Measurements from ENCODE around the gene ASB10. TPM values are rescaled to one million over a fixed set of nuclear protein-coding genes. Genes with fewer than 3 reads are reported as not detected.

Gene ASB10, protein sequence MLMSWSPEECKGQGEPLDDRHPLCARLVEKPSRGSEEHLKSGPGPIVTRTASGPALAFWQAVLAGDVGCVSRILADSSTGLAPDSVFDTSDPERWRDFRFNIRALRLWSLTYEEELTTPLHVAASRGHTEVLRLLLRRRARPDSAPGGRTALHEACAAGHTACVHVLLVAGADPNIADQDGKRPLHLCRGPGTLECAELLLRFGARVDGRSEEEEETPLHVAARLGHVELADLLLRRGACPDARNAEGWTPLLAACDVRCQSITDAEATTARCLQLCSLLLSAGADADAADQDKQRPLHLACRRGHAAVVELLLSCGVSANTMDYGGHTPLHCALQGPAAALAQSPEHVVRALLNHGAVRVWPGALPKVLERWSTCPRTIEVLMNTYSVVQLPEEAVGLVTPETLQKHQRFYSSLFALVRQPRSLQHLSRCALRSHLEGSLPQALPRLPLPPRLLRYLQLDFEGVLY
- not detected in 2 replicates for polyA plus RNA-seq (2013)

DNA sequence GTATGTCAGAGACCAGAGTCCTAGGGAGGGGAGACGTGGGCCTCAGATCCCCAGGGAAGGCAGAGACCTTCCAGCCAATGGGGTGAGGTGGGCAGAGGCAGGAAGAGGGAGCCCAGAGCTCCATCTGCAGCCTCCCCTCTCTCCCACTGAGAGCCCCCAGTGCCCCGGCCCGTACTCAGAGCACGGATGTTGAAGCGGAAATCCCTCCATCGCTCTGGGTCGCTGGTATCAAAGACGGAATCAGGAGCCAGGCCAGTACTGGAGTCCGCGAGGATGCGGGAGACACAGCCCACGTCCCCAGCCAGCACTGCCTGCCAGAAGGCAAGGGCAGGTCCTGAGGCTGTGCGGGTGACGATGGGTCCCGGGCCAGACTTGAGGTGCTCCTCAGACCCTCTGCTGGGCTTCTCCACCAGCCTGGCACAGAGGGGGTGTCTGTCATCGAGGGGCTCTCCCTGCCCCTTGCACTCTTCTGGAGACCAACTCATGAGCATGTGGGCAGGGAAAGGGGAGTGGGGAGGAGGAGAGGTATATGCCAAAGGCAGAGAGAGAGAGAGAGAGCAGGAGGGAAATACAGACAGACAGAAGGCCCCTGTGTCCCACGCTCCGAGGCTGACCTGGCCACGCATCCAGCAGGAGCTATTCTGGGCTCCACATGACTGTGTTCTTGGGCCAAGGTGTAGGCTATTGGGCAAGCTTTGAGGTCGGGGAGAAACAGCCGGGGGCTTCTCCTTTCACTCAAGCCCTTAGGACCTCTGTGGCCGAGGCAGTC, at the start of gene ASB10:
TSS of gene ASB10 (minus strand) at position 611 of the 769 bp plus-strand sequence. CDS start at position 491, 120 bp downstream.
- Histone ChIP-seq H2BK5ac (ENCODE audit: low read depth, low read length, poor library complexity) (no peak within 1 kb of the TSS), H3K27ac (ENCODE audit: low read depth, low read length) (no peak within 1 kb of the TSS), H2BK12ac (ENCODE audit: low read length) (no peak within 1 kb of the TSS), H3K36me3 (ENCODE audit: control insufficient read depth in 1 of 2, insufficient read depth in 2 of 2, low read length in 2 of 2) (no peaks in the 10 kb centered on the region), H4K91ac (ENCODE audit: low read depth, low read length) (no peak within 1 kb of the TSS), H4K8ac (ENCODE audit: low read depth, low read length) (no peak within 1 kb of the TSS), H3K9me3 (ENCODE audit: insufficient read depth, low read depth, low read length) (no peaks in the 10 kb centered on the region), H3K18ac (ENCODE audit: low read length) (no peak within 1 kb of the TSS), H3K27me3 (ENCODE audit: insufficient read depth, low read length) (no peaks in the 10 kb centered on the region), H3K4ac (ENCODE audit: low read depth, low read length) (no peak within 1 kb of the TSS), H2BK120ac (ENCODE audit: insufficient read depth, low read length, poor library complexity) (no peak within 1 kb of the TSS), H3K79me1 (ENCODE audit: low read length) (no peaks in the 10 kb centered on the region), H4K12ac (ENCODE audit: low read depth, low read length) (no peak within 1 kb of the TSS), H2AK5ac (ENCODE audit: low read length) (no peak within 1 kb of the TSS), H3K23ac (ENCODE audit: low read length) (no peak within 1 kb of the TSS), H3K9ac (ENCODE audit: low read length) (no peak within 1 kb of the TSS), H2AFZ (ENCODE audit: insufficient read depth, low read length, poor library complexity) (no peak within 1 kb of the TSS), H3K79me2 (ENCODE audit: control insufficient read depth, insufficient read depth, low read length, poor library complexity) (no peaks in the 10 kb centered on the region), H3K4me1 (ENCODE audit: control insufficient read depth in 1 of 2, insufficient read depth in 2 of 2, low read length in 2 of 2) (no peaks in the 10 kb centered on the region), H3K4me3 (ENCODE audit: low read depth, low read length) (no peak within 1 kb of the TSS), H3K14ac (ENCODE audit: low read length) (no peak within 1 kb of the TSS), H3K4me2 (ENCODE audit: low read length) (no peak within 1 kb of the TSS)
- WGBS (ENCODE audit: extremely low coverage, insufficient coverage, insufficient read length): no CpG with 5 or more reads among the region's 22 CpGs
- DNase-seq: no peak

DNA sequence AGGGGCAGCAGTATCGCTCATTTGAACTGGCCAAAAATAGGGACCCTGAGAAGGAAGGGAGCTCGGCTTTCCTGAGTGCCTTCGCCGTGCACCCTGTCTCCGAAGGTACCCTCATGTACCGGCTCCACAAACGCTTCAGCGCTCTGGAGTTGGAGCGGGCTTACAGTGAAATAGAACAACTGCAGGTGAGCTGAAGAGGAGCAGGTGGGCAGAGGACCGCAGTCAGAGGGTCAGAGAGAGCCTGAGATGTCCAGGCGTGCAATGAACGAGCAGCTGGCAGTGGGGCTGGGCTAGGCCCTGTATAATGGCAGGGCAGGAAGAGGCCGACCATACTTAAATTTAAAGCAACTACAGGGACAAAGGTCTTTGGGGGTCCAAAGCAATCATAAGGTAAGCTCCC, 49.4 kb upstream of the ASB10 start:
- Histone ChIP-seq H2BK12ac (ENCODE audit: low read length) (no peak overlapping the region), H3K18ac (ENCODE audit: low read length) (no peak overlapping the region), H3K14ac (ENCODE audit: low read length) (no peak overlapping the region), H3K36me3 (ENCODE audit: control insufficient read depth in 1 of 2, insufficient read depth in 2 of 2, low read length in 2 of 2) (peaks cover 54 to 56% of the 10 kb centered on the region in 2 experiments), H4K8ac (ENCODE audit: low read depth, low read length) (no peak overlapping the region), H4K91ac (ENCODE audit: low read depth, low read length) (no peak overlapping the region), H4K12ac (ENCODE audit: low read depth, low read length) (no peak overlapping the region), H3K4ac (ENCODE audit: low read depth, low read length) (no peak overlapping the region), H3K23ac (ENCODE audit: low read length) (no peak overlapping the region), H3K79me1 (ENCODE audit: low read length) (peaks cover 6% of the 10 kb centered on the region), H3K4me1 (ENCODE audit: control insufficient read depth in 1 of 2, insufficient read depth in 2 of 2, low read length in 2 of 2) (peaks cover 4 to 10% of the 10 kb centered on the region in 2 experiments), H2BK120ac (ENCODE audit: insufficient read depth, low read length, poor library complexity) (no peak overlapping the region), H3K27ac (ENCODE audit: low read depth, low read length) (no peak overlapping the region), H3K79me2 (ENCODE audit: control insufficient read depth, insufficient read depth, low read length, poor library complexity) (peaks cover 11% of the 10 kb centered on the region), H2BK5ac (ENCODE audit: low read depth, low read length, poor library complexity) (no peak overlapping the region), H3K4me2 (ENCODE audit: low read length) (no peak overlapping the region), H2AFZ (ENCODE audit: insufficient read depth, low read length, poor library complexity) (no peak overlapping the region), H3K4me3 (ENCODE audit: low read depth, low read length) (no peak overlapping the region), H3K27me3 (ENCODE audit: insufficient read depth, low read length) (no peaks in the 10 kb centered on the region), H3K9me3 (ENCODE audit: insufficient read depth, low read depth, low read length) (peaks cover 4% of the 10 kb centered on the region), H3K9ac (ENCODE audit: low read length) (no peak overlapping the region), H2AK5ac (ENCODE audit: low read length) (no peak overlapping the region)
- no peak for DNase-seq
- WGBS (ENCODE audit: extremely low coverage, insufficient coverage, insufficient read length): no CpG with 5 or more reads among the region's 13 CpGs

DNA sequence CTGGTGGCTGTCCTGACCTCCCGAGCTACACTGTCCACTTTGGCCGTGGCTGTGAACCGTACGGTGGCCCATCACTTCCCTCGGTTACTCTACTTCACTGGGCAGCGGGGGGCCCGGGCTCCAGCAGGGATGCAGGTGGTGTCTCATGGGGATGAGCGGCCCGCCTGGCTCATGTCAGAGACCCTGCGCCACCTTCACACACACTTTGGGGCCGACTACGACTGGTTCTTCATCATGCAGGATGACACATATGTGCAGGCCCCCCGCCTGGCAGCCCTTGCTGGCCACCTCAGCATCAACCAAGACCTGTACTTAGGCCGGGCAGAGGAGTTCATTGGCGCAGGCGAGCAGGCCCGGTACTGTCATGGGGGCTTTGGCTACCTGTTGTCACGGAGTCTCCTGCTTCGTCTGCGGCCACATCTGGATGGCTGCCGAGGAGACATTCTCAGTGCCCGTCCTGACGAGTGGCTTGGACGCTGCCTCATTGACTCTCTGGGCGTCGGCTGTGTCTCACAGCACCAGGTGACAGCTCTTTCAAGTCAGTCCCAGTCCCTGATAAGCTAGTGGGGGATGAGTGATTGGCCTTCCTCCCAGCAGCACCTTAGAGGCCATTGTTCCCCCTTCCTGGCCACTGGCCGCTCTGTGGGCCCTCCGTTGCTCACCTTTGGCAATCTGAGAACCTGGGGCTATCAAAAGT, 48.2 kb upstream of the ASB10 start:
- H2AK5ac ChIP-seq (ENCODE audit: low read length): no peak overlapping the region
- H3K9ac ChIP-seq (ENCODE audit: low read length): no peak overlapping the region
- no CpG with 5 or more reads among the region's 28 CpGs for WGBS (ENCODE audit: extremely low coverage, insufficient coverage, insufficient read length)
- peaks cover 11% of the 10 kb centered on the region for H3K79me2 ChIP-seq (ENCODE audit: control insufficient read depth, insufficient read depth, low read length, poor library complexity)
- H3K23ac ChIP-seq (ENCODE audit: low read length): no peak overlapping the region
- no peak overlapping the region for H3K4me2 ChIP-seq (ENCODE audit: low read length)
- peaks cover 6% of the 10 kb centered on the region for H3K79me1 ChIP-seq (ENCODE audit: low read length)
- H3K4me3 ChIP-seq (ENCODE audit: low read depth, low read length): peak overlapping the region; percentile 6
- H2BK120ac ChIP-seq (ENCODE audit: insufficient read depth, low read length, poor library complexity): no peak overlapping the region
- no peak overlapping the region for H4K8ac ChIP-seq (ENCODE audit: low read depth, low read length)
- H3K18ac ChIP-seq (ENCODE audit: low read length): no peak overlapping the region
- H4K12ac ChIP-seq (ENCODE audit: low read depth, low read length): no peak overlapping the region
- H2BK5ac ChIP-seq (ENCODE audit: low read depth, low read length, poor library complexity): no peak overlapping the region
- no peaks in the 10 kb centered on the region for H3K27me3 ChIP-seq (ENCODE audit: insufficient read depth, low read length)
- no peak overlapping the region for H3K27ac ChIP-seq (ENCODE audit: low read depth, low read length)
- no peak overlapping the region for H3K4ac ChIP-seq (ENCODE audit: low read depth, low read length)
- H3K9me3 ChIP-seq (ENCODE audit: insufficient read depth, low read depth, low read length): peaks cover 4% of the 10 kb centered on the region
- DNase-seq: no peak
- H3K36me3 ChIP-seq (ENCODE audit: control insufficient read depth in 1 of 2, insufficient read depth in 2 of 2, low read length in 2 of 2): peaks cover 48 to 50% of the 10 kb centered on the region in 2 experiments
- H2BK12ac ChIP-seq (ENCODE audit: low read length): no peak overlapping the region
- peaks cover 4 to 10% of the 10 kb centered on the region in 2 experiments for H3K4me1 ChIP-seq (ENCODE audit: control insufficient read depth in 1 of 2, insufficient read depth in 2 of 2, low read length in 2 of 2)
- H2AFZ ChIP-seq (ENCODE audit: insufficient read depth, low read length, poor library complexity): no peak overlapping the region
- no peak overlapping the region for H3K14ac ChIP-seq (ENCODE audit: low read length)
- H4K91ac ChIP-seq (ENCODE audit: low read depth, low read length): no peak overlapping the region

DNA sequence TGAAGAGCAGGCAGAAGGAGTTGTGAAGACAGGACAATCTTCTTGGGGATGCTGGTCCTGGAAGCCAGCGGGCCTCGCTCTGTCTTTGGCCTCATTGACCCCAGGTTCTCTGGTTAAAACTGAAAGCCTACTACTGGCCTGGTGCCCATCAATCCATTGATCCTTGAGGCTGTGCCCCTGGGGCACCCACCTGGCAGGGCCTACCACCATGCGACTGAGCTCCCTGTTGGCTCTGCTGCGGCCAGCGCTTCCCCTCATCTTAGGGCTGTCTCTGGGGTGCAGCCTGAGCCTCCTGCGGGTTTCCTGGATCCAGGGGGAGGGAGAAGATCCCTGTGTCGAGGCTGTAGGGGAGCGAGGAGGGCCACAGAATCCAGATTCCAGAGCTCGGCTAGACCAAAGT, 46.8 kb upstream of the ASB10 start:
- no peak overlapping the region for H3K27ac ChIP-seq (ENCODE audit: low read depth, low read length)
- no peak overlapping the region for H2BK12ac ChIP-seq (ENCODE audit: low read length)
- H3K14ac ChIP-seq (ENCODE audit: low read length): no peak overlapping the region
- no CpG with 5 or more reads among the region's 9 CpGs for WGBS (ENCODE audit: extremely low coverage, insufficient coverage, insufficient read length)
- H4K91ac ChIP-seq (ENCODE audit: low read depth, low read length): no peak overlapping the region
- peak overlapping the region; percentile 30 for H3K4ac ChIP-seq (ENCODE audit: low read depth, low read length)
- H3K9me3 ChIP-seq (ENCODE audit: insufficient read depth, low read depth, low read length): peaks cover 4% of the 10 kb centered on the region
- no peak overlapping the region for H2BK5ac ChIP-seq (ENCODE audit: low read depth, low read length, poor library complexity)
- no peak overlapping the region for H3K18ac ChIP-seq (ENCODE audit: low read length)
- no peak overlapping the region for H2AFZ ChIP-seq (ENCODE audit: insufficient read depth, low read length, poor library complexity)
- DNase-seq: no peak
- H3K4me1 ChIP-seq (ENCODE audit: control insufficient read depth in 1 of 2, insufficient read depth in 2 of 2, low read length in 2 of 2): peaks cover 4 to 10% of the 10 kb centered on the region in 2 experiments
- no peak overlapping the region for H2AK5ac ChIP-seq (ENCODE audit: low read length)
- no peaks in the 10 kb centered on the region for H3K27me3 ChIP-seq (ENCODE audit: insufficient read depth, low read length)
- peak overlapping the region; percentile 86 for H3K4me2 ChIP-seq (ENCODE audit: low read length)
- no peak overlapping the region for H3K23ac ChIP-seq (ENCODE audit: low read length)
- no peak overlapping the region for H2BK120ac ChIP-seq (ENCODE audit: insufficient read depth, low read length, poor library complexity)
- peaks cover 11% of the 10 kb centered on the region for H3K79me2 ChIP-seq (ENCODE audit: control insufficient read depth, insufficient read depth, low read length, poor library complexity)
- H4K12ac ChIP-seq (ENCODE audit: low read depth, low read length): no peak overlapping the region
- H3K4me3 ChIP-seq (ENCODE audit: low read depth, low read length): no peak overlapping the region
- no peak overlapping the region for H3K9ac ChIP-seq (ENCODE audit: low read length)
- peaks cover 35 to 42% of the 10 kb centered on the region in 2 experiments for H3K36me3 ChIP-seq (ENCODE audit: control insufficient read depth in 1 of 2, insufficient read depth in 2 of 2, low read length in 2 of 2)
- peaks cover 6% of the 10 kb centered on the region for H3K79me1 ChIP-seq (ENCODE audit: low read length)
- H4K8ac ChIP-seq (ENCODE audit: low read depth, low read length): no peak overlapping the region
